EL (cell line): ENCODE data around the gene ZBTB17.
"Not testable (repeated sequence)": the region's sequence is repeated elsewhere in the genome, so short reads cannot be mapped to it uniquely, and the experiment has no call there.

ENCODE experiments used
- DNase-seq: peaks from one replicate; pipeline ENCODE4 v3.0.0-alpha.2; 2016

Gene ZBTB17

GRCh38 chr1:15975805-15976680 is at the start of gene ZBTB17:
TSS of gene ZBTB17 (minus strand) at chr1:15976101. CDS start at chr1:15948495, 27,606 bp downstream.
- DNase-seq: peak; percentile 93

- no peak for DNase-seq
These were observed 47.3 kb upstream of the ZBTB17 start for GRCh38 chr1:16023050-16023653.

GRCh38 chr1:16022393-16022792 is 46.5 kb upstream of the ZBTB17 start:
- no peak for DNase-seq

- DNase-seq: no peak
These were observed 45.8 kb upstream of the ZBTB17 start, which contains the start of gene CLCNKA for GRCh38 chr1:16021681-16022080. TSS of gene CLCNKA (plus strand) at chr1:16022036. CDS start at chr1:16022620, 584 bp downstream.

GRCh38 chr1:16020878-16021277 is 45.0 kb upstream of the ZBTB17 start:
- DNase-seq: not testable (repeated sequence)

- DNase-seq: no peak
These were observed 44.4 kb upstream of the ZBTB17 start for GRCh38 chr1:16020325-16020724.

- peak; percentile 40 for DNase-seq
These were observed 43.9 kb upstream of the ZBTB17 start for GRCh38 chr1:16019644-16020277.

GRCh38 chr1:16018749-16019643 is 43.1 kb upstream of the ZBTB17 start:
- DNase-seq: no peak

- no peak for DNase-seq
These were observed 42.4 kb upstream of the ZBTB17 start for GRCh38 chr1:16018308-16018707.

- DNase-seq: peak; percentile 64
These were observed 41.8 kb upstream of the ZBTB17 start, which contains the start of gene HSPB7 for GRCh38 chr1:16017461-16018303. TSS of gene HSPB7 (minus strand) at chr1:16018043. CDS start at chr1:16017963, 80 bp downstream.

GRCh38 chr1:16017076-16017460 is 41.2 kb upstream of the ZBTB17 start:
- no peak for DNase-seq

GRCh38 chr1:16015960-16016901 is 40.3 kb upstream of the ZBTB17 start:
- no peak for DNase-seq

GRCh38 chr1:16015491-16015890 is 39.6 kb upstream of the ZBTB17 start:
- no peak for DNase-seq

- no peak for DNase-seq
These were observed 38.9 kb upstream of the ZBTB17 start for GRCh38 chr1:16014509-16015482.

- DNase-seq: no peak
These were observed 38.0 kb upstream of the ZBTB17 start for GRCh38 chr1:16013908-16014258.

- peak; percentile 64 for DNase-seq
These were observed 37.5 kb upstream of the ZBTB17 start for GRCh38 chr1:16013220-16013907.

GRCh38 chr1:16012590-16013219 is 36.8 kb upstream of the ZBTB17 start:
- peak; percentile 50 for DNase-seq
